ENCODE measurements around the gene SLC52A3.
"Not testable (repeated sequence)": the region's sequence is repeated elsewhere in the genome, so short reads cannot be mapped to it uniquely, and the experiment has no call there.

The SLC52A3 gene

DNA sequence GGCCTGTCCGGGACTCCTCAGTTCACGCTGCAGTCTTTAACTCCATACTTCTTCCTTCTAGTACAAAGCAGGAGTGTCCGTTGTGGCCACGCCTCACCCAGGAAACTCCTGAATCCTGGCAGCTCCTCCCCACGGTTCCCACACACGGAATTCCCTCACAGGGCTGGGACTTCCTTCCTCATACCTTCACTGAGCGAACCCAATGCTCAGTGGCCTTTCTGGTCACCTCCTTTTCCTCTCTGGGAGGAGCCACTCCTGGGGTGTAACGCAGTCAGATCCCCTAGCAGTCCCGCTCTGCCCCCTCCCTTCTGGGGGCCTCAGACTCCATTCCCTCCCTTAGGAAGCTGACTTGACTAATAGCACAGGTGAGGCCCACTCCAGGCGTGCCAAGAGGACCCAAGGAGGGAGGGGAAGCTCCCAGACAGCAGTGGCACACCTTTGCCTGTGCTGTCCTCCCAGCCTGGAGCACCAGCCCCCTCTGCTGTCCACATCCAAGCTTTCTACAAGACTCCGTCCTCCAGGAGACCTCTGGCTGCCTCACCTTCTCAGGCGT lies at the start of gene SLC52A3:
Gene SLC52A3 (minus strand): TSS at position 75 of the 553 bp plus-strand sequence. CDS start 2,726 bp downstream, outside the sequence.
- peak; percentile 30 for DNase-seq

DNA sequence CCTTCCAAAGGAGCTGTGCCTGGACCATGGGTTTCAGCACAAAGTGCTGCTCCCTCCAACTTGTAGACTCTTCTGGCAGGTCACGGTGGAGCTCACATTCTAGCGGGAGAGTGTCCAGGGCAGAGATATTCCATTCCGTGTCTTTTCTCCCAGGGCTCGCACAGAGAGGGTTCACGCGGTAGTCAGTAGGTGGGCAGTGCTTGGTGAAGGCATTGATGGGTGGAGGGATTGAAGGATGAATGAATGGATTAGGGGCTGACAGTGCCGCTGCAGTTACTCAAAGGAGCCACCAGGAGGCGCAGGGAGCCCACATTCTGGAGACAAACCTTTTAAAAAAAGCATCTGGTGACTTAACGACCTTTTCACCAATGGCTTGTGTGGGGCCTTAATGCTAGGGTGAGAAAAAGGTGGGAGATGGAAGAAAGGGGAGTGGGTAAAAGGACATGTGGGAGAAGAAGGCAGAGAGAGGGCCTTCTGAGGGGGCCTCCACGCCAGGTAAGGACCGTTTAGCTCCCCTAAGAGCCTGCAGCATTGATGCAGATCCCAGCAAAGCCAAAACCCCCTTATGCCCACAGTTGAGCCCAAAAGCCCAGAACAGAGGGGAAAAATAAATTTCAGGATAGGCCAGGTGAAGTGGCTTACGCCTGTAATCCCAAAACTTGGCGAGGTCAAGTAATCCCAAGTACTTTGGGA lies 47.8 kb upstream of the SLC52A3 start:
- DNase-seq = peak; percentile 80

DNA sequence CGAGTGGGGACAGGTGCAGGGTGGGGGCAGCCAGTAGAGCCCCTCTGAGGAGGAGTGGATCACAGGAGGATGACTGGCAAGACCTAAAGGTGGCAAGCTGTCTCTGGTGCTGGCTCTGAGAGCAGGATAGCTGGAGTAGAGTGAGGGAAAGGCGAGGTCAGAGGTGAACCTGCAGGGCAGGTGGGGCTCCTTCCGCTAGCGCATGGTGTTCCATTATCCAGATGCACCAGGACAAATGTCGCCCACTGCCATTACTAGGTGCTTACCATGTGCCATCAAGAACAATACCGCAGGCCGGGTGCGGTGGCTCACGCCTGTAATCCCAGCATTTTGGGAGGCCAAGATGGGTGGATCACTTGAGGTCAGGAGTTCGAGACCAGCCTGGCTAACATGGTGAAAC lies 46.9 kb upstream of the SLC52A3 start:
- DNase-seq = no peak

DNA sequence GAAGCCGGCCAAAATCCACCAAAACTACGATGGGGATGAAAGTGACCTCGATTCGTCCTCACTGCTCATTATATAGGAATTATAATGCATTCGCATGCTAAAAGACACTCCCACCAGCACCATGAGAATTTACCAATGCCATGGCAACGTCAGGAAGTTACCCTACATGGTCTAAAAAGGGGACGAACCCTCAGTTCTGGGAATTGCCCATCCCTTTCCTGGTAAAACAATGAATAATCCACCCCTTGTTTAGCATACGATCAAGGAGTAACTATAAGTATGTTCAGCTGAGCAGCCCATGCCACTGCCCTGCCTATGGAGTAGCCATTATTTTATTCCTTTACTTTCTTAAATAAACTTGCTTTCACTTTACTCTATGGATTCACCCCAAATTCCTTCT lies 45.1 kb upstream of the SLC52A3 start:
- DNase-seq = no peak

DNA sequence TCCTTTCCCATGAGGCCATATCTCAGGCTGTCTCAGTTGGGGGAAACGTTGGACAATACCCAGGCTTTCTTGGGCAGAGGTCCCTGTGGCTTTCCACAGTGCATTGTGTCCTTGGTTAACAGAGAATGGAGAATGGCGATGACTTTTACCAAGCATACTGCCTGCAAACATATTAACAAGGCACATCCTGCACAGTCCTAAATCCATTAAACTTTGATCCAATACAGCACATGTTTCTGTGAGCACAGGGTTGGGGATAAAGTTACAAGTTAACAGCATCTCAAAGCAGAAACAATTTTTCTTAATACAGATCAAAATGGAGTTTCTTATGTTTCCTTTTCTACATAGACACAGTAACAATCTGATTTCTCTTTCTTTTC lies 44.1 kb upstream of the SLC52A3 start:
- not testable (repeated sequence) for DNase-seq

DNA sequence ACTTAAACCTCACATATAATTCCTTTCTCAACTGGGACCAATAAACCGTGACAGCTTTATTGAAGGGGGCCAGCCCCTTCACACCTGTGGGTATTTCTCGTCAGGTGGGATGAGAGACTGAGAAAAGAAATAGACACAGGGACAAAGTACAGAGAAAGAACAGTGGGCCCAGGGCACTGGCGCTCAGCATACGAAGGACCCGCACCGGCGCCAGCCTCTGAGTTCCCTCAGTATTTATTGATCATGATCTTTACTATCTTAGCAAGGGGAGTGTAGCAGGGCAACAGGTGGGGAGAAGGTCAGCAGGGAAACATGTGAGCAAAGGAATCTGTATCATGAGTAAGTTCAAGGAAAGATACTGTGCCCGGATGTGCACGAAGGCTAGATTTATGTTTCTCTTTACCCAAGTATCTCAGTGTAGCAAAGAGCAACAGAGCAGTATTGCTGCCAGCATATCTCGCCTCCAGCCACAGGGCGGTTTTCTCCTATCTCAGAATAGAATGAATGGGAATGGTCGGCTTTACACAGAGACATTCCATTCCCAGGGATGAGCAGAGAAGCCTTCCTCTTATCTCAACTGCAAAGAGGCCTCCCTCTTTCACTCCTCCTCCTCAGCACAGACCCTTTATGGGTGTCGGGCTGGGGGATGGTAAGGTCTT lies 43.6 kb upstream of the SLC52A3 start:
- DNase-seq = not testable (repeated sequence)

DNA sequence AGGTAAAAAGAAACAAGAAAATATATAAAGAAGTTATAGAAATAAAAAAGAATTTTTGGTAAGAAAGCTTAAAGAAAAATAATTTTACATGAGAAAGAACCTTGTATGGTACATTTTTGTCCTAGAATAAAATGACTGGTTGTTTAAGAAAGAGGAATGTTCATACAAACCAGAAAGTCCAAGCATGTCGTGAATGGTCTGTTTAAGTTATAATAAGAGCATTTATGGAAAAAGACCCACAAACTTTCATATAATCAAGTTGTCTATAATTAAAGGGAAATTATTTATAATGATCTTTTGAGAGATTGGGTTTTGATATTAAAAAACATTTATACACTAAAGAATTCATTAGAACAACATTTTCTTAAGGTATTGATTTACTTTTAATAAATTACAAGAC lies 37.4 kb upstream of the SLC52A3 start:
- peak; percentile 64 for DNase-seq

DNA sequence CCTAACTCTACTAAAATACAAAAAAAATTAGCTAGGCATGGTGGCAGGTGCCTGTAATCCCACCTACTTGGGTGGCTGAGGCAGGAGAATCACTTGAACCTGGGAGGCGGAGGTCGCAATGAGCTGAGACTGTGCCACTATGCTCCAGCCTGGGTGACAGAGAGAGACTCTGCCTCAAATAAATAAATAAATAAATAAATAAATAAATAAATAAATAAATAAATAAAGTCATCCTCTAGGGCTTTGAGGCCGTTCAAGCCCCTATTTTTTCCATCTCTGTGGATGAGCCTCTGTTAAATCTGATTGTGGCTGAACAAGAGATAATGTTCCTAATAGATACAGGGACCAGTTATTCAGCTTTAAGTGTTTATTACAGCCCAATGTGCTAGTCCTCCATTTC lies 33.4 kb upstream of the SLC52A3 start:
- DNase-seq = no peak

DNA sequence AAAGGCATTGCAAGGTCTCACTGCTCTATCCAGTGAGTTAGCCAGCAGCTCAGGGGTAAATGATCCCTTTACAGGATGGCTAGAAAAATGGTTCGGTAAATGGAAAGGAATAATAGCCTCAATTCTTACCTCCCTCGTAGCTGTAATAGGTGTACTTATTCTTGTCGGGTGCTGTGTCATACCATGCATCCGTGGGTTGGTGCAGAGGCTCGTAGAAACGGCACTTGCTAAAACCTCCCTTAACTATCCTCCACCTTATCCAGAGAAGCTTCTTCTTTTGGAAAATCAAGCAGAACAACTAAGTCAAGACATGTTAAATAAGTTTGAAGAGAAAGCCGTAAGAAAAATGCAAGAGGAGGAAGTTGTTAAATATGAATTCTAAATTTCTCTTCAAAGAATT lies 31.7 kb upstream of the SLC52A3 start:
- DNase-seq = not testable (repeated sequence)

DNA sequence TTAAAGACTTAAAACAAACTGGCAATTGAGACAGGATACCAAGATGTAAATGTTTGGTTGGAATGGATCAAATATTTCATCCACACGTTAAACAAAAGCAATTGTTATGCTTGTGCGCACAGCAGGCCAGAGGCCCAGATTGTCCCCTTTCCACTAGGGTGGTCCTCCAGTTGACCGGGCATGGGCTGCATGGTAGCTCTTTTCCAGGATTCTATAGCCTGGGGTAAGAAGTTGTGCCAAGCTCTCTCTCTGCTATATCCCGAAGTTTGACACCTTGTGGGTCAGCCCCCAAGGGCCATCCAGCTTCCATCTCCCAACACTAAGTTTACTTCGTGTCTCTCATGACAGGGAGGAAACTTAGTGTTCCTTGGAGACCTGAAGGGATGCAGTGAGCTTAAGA lies 30.4 kb upstream of the SLC52A3 start:
- not testable (repeated sequence) for DNase-seq

DNA sequence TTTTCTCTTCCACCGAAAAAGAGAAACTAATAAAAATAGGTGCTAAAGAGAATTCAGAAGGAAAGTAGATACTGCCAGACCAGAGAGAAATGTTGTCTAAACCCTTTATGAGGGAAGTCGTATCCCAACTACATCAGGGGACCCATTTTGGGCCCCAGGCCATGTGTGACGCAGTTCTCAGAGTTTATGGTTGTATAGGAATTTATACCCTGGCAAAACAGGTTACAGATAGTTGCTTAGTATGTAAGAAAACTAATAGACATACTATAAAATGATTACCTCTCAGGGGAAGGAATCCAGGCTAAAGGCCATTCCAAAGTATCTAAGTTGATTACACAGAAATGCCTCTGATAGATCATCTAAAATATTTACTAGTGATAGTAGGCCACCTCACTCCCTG lies 28.6 kb upstream of the SLC52A3 start:
- DNase-seq = no peak

DNA sequence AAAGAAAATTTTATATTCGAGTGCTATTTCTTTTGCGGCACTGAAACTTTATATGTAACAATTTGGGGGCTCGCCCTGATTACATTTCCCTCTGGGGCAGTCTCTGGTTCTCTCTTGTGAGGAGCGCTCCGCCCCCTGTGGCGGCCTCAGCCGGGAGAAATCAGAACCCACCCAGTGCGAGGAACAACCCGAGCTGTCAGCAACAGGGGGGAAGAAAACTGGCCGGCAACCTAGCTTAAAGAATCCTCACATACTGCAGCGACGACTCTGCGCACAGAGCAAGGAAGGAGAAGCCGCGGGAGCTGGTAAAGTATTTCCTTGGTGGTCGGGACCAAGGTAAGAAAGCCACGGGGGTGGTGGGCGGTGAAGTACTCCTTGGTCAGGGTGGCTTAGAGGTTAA lies 23.9 kb upstream of the SLC52A3 start:
- no peak for DNase-seq

DNA sequence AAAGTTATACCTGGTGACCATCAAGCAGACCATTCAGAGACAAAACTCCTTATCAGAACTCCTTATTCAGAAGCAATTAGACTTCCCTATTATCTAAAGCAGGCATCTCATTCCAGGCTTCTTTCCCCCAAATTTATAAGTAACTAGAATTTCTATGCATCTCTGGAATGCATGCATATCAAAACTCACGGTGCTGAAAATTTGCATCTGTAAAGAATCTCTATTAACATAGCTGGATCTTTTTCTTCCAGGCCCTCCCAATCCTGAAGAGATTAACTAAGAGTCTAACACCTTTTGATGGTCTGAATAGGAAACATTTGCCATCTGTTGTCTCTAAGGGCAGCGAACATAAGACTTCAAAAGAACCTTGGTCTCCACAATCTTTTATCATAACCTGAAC lies 22.8 kb upstream of the SLC52A3 start:
- no peak for DNase-seq

DNA sequence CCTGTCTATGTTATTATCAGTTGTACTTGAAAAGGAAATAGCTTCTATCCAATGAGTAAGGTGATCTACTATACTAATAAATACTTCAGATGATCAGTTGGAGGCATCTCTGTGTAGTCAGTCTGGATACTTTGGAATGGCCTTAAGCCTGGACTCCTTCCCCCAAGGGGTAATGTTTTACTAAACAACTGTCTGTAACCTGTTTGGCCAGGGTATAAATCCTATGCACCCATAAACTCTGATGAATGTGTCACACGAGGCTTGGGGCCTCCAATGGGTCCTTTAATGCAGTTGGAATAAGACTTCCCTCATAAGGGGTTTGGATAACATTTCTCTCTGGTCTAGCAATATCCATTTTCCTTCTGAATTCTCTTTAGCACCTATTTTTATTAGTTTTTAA lies 19.5 kb upstream of the SLC52A3 start:
- no peak for DNase-seq

DNA sequence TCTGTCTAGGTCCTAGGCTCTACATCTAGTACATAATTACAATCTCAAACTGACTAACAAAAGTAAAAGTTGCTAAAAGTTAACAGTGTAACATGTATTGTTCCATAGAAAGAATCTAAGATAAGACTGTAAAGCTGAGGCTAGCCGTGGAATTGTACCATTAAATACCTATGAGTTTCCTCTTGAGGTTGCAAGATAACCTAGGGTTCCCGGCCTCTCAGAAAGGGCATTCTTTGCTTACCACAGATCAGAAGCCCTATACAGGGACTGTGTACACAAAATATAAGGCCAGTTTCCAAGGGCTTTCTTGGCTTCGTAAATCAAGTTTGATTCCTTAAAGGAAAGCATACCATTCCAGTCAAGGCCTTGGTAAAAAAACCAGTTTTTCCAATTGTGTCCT lies 11.5 kb upstream of the SLC52A3 start:
- no peak for DNase-seq

DNA sequence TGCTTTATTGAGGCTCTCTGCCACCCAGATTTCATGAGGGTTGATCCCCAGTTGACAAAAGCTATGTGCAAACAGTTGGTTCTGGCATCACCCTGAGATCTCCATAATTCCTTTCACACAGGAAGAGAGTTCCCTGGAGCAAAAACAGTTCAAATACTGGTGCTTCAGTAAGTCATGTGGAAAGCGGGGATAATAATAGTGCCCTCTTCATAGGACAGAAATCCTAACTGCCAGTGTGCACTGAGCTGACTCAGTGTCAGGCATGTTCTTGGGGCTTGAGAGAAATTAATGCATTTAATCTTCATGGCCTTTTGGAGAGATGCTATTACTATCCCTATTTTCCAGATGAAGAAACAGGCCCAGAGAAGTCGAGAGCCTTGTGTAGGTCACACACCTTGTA lies 7.9 kb upstream of the SLC52A3 start:
- DNase-seq = peak; percentile 46

DNA sequence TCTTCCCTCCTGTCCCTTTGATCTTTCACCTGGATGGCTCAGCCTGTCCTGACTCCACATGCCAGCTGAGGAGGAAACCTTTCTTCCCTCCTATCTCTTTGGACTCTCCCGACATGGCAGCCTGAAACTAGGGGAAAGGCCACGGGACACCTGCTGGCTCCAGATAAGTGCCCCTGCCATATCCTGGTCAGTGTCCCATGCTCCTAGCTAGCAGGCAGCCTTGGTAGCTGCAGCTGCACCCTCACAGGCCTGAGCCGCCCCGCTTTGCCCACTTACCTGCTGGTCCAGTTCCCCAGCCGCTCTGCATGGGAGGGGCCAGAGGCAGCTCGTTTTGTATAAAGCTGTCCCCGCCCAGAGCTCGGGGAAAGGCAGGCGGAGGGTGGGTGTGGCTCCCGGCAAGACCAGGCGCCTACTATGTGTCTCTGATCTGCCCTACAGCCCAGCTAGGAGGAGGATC lies 7.4 kb upstream of the SLC52A3 start:
- DNase-seq = peak; percentile 84

DNA sequence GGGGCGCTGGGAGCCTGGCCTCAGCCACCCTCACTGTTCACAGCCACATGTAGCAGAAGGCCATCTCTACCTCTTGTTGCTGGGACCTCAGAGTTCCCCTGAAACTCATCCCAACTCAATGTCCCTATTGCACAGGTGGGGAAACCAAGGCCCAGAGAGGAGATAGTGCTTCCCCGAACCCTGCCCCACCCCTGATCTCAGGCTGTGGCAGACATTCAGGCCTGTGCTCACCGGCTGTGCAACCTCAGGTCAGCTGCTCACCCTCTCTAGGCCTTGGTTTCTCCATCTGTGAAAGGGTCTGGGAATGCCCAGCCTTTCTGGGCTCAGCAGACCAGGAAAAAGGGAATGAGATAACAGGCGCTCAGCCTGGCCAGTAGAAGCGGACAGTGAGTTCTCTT lies 6.4 kb upstream of the SLC52A3 start:
- DNase-seq = no peak

DNA sequence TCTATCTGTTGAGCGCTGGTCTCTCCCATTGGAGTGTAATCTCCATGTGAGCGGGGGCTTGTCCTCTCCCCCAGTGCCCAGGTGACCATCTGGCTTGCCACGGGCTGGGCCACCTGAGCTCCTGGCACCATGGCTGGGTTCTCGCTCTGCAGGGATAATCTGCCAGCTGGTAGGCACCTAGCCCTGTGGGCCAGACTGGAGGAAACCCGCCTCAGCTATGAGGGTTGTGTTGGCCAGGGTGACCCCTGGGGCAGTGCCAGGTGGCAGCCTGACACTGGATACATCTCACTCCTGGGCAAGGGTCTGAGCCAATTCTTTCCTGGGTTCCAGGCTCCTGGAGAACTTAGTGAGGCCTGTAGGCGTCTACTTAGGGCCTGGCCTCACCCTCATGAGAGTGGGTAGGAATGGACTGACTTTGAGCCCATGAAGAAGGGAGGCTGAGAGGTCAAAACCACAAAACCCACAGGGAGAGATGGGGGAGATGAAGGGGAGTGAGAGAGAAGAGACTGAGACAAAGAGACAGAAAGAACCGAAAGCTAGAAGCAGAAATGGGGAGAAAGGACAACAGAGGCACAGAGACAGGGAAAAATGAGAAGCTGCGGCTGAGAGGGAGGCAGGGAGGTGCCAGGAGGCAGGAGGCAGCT lies 5.8 kb upstream of the SLC52A3 start:
- DNase-seq = no peak

DNA sequence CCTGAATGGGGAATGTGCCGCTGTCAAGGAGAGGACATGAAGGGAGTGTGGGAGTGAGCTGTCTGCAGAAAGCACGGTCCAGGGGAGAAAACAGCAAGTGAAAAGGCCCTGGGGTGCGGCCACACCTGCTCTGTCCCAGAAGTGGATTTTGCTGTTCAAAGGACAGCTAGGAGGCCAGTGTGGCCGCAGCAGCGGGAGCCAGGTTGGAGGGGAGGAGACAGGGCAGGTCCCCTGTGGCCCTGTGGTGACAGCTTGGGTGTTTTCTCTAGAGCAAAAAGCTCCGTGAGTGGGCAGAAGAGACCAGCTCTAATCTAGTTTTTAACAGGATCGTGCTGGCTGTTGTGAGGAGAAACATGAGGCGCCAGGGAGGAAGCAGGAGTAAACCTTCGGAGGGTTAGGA lies 4.5 kb upstream of the SLC52A3 start:
- no peak for DNase-seq

DNA sequence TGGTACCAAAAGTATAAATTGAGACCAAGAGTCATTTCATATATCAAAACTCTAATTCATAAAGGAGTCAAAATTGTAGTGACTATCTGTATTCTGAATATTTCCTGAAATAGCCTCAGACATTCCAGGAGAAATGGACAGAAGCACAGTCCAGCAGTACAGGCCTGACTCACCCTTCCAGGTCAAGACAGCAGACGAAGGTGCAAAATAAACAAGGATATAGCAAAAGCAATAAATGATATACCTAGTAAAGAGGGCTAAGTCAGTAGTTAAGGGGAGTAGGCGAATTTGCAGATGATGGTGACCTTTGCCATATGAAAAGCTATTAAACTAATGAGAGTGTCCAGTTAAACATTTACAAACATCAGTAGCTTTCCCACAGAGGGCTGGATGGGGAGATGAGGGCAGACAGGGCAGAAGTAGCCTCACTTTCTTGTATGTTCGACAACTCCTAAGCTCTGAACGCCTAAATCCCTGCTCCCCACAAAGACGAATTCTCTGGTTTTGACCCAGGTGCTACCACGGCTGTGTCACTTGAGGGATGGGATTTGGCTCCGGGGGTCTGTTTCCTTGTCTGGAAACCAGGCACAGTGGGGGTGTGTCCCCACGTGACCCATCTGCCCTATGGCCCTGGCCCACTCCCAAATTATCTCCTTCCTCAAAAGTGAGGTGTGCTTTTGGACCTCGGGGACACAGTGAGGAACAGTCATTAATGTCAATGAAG lies 3.6 kb upstream of the SLC52A3 start:
- DNase-seq = no peak

DNA sequence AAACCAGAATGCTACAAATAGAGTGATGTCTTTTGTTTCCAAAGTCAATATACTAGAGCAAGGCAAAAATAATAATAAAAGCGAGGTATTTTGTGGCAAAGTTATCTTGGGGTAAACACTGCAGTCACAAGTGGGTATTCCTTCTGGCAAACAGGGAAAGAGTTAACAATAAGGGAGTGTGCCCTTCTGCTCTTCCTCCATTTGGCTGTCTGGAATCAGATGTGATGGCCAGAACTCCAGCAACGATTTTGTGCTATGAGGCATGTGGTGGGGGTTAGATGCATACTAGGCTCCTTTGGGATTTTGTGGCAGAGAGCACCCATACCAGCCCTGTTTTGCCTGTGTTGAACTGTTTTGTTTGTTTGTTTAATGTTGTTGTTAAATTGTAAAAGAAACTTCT lies 2.4 kb upstream of the SLC52A3 start:
- no peak for DNase-seq

DNA sequence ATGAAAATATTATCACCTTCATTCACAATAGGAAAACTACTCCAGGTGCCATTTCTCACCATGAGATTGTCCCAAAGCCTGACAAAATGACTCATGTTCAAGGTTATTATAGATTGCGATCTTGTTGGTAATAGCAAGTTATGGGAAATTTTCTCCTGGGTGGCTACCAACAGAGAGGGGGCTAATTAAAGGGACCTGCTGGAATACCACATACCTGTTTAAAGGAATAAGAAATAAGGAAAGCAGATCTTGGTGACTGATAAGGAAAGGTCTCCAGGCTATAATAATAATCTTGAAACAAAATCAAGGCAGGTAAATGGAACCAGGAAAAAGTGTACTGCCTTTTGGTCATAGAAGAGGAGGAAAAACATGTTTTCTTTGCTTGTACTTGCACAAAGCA lies 1.4 kb downstream of the SLC52A3 start:
- DNase-seq = no peak

Measured in DMS53 (cell line).